ENCODE results near the gene CDC42EP5. TPM values are rescaled to one million over a fixed set of nuclear protein-coding genes. Genes with fewer than 3 reads are reported as not detected.
"Not testable (repeated sequence)": the region's sequence is repeated elsewhere in the genome, so short reads cannot be mapped to it uniquely, and the experiment has no call there.

Gene CDC42EP5
- total and polyA plus RNA-seq, 7 donors, result 12.1 to 529 (median 16.6) TPM

DNA sequence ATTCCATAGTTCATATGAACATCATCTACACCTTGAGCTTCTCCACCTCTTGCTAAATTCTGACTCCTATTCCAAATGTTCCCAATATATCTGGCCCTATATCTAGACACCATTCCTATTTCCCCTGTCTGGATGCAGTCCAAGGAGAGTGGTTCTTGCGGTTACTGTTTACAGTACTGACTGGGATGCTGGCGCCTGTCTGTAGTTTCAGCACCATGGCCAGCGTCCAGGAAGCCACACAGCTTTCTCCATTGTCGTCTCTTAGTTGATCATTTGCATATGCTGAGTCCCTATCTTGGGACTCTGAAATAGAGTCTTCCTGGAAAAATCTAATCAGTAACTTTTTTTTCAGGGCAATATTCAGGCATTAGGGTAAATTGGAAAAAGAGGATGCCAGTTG lies 44.4 kb upstream of the CDC42EP5 start:
- no peak overlapping the region for H3K4me3 ChIP-seq
- 0 to 1% methylated on average over 4 of the region's 4 CpGs for WGBS, 2 donors
- no peaks in the 10 kb centered on the region for H3K4me1 ChIP-seq
- H3K9me3 ChIP-seq, result no peaks in the 10 kb centered on the region
- peaks cover 0 to 14% (median 7%) of the 10 kb centered on the region in 3 donors for H3K27me3 ChIP-seq
- H3K27ac ChIP-seq, result no peak overlapping the region
- H3K36me3 ChIP-seq, result no peaks in the 10 kb centered on the region
- TF ChIP-seq CTCF (IDR thresholded peaks at IDR 0.05) (no peak), POLR2A (IDR thresholded peaks at IDR 0.05) (no peak), POLR2AphosphoS5 (IDR thresholded peaks at IDR 0.05) (no peak), EP300 (IDR thresholded peaks at IDR 0.05) (no peak)
- intact Hi-C loops (cut with DNase I), result no loop called here
- no peak for DNase-seq

- no peaks in the 10 kb centered on the region for H3K36me3 ChIP-seq
- intact Hi-C loops (cut with DNase I), result no loop called here
Observed at GRCh38 chr19:54515156-54515555, 42.1 kb upstream of the CDC42EP5 start.

DNA sequence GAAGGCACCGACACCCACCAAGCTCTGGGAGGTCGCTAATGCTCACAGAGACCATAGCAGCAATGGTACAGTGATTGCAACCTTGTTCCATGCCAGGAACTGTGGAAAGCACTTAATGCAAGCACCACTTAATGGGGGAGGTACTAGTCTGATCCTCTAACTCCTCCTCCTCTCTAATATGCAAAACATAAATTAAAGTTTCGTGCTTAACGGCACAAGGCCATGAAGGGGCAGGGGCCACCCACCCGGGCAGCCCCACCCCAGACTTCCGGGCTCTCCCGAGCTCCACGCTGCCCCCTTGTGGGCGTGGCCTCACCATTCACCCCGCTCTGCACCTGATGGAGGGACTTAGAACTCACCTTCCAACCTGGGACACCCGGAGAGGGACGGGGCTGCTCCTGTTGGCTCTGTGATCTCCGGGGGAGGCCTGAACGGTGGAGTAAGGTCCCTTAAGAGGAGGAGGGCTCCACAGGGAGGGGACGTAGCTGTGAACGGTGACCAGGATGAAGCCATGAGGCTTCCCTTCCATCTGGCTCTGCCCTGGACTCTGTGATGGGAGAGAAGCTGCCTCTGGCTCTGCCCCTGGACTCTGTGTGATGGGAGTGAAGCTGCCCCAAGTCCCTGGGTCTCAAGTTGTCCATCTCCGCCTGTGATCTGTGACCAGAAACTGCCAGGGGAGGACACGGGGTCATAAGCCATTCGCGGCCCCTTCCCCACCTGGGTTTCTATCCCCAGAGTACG lies 36.3 kb upstream of the CDC42EP5 start:
- intact Hi-C loops (cut with DNase I); H3K36me3 ChIP-seq; H3K9me3 ChIP-seq; H3K27ac ChIP-seq; H3K4me1 ChIP-seq; H3K4me3 ChIP-seq; DNase-seq: not testable (repeated sequence)
- H3K27me3 ChIP-seq, result peaks cover 0 to 12% (median 0%) of the 10 kb centered on the region in 3 donors
- 53 to 64% methylated on average over 9 of the region's 21 CpGs for WGBS, 2 donors

More at GRCh38 chr19:54515156-54515555, 42.1 kb upstream of the CDC42EP5 start:
- 59 to 65% methylated on average over 3 of the region's 3 CpGs for WGBS, 2 donors
- Histone ChIP-seq H3K4me3 (no peak overlapping the region), H3K9me3 (no peaks in the 10 kb centered on the region), H3K27me3 (peaks cover 0 to 11% (median 0%) of the 10 kb centered on the region in 3 donors), H3K27ac (no peak overlapping the region), H3K4me1 (no peaks in the 10 kb centered on the region)
- TF ChIP-seq CTCF (IDR thresholded peaks at IDR 0.05) (no peak), POLR2AphosphoS5 (IDR thresholded peaks at IDR 0.05) (no peak), POLR2A (IDR thresholded peaks at IDR 0.05) (no peak), EP300 (IDR thresholded peaks at IDR 0.05) (no peak)
- no peak for DNase-seq

- DNase-seq; H3K27ac ChIP-seq; H3K4me1 ChIP-seq; H3K4me3 ChIP-seq; intact Hi-C loops (cut with DNase I); H3K36me3 ChIP-seq; H3K9me3 ChIP-seq: not testable (repeated sequence)
- WGBS, 2 donors, result 45 to 54% methylated on average over 2 of the region's 3 CpGs
- peaks cover 0 to 12% (median 0%) of the 10 kb centered on the region in 3 donors for H3K27me3 ChIP-seq
Observed at GRCh38 chr19:54508487-54508886, 35.4 kb upstream of the CDC42EP5 start.

GRCh38 chr19:54507824-54508223 lies 34.7 kb upstream of the CDC42EP5 start:
- Histone ChIP-seq H3K36me3 (no peaks in the 10 kb centered on the region), H3K27me3 (peaks cover 0 to 14% (median 0%) of the 10 kb centered on the region in 3 donors), H3K27ac (no peak overlapping the region), H3K4me3 (no peak overlapping the region), H3K9me3 (no peaks in the 10 kb centered on the region), H3K4me1 (no peaks in the 10 kb centered on the region)
- TF ChIP-seq POLR2A (IDR thresholded peaks at IDR 0.05) (no peak), CTCF (IDR thresholded peaks at IDR 0.05) (no peak), EP300 (IDR thresholded peaks at IDR 0.05) (no peak), POLR2AphosphoS5 (IDR thresholded peaks at IDR 0.05) (no peak)
- intact Hi-C loops (cut with DNase I), result no loop called here
- DNase-seq, result no peak
- 59 to 72% methylated on average over 12 of the region's 12 CpGs for WGBS, 2 donors

DNA sequence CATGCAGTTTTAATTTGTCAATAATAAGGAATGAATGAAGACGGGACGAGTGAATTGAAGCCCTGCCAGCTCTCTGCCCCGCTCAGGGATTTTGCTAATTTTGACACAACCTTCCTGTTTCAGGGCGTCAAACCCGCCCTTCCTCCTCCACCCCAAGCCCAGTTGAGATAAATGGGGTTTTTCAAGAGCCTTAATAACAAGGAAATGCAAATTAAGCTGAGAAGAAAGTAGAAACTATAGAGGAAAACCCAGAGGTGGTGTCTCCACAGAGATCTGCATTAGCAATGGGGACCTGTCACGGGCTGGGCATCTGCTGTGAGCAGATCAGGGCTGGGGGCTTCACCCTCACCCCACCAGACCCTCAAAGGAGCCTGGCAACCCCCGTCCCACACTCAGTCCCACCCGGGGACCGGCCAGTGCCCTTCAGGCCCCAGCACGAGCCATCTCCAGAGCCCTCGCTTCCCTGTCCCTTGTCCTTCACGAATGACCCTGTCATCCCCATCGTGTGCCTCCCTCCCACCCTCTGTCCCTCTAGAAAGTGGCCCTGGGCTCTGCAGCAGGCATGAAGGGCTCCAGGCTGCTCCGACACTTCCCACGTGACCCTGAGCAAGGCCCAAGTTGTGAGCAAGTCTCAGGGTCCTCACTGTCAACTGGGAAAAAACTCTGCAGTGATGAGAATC lies 34.1 kb upstream of the CDC42EP5 start:
- WGBS, 2 donors, result 69 to 74% methylated on average over 10 to 12 of the region's 15 CpGs

More for the DNA sequence above, 34.1 kb upstream of the CDC42EP5 start:
- H3K9me3 ChIP-seq; H3K27ac ChIP-seq; H3K4me3 ChIP-seq; DNase-seq; H3K36me3 ChIP-seq; H3K4me1 ChIP-seq; intact Hi-C loops (cut with DNase I): not testable (repeated sequence)
- H3K27me3 ChIP-seq, result peaks cover 0 to 18% (median 0%) of the 10 kb centered on the region in 3 donors
